Measurements from ENCODE around the gene SLC6A9.

SLC6A9 gene

GRCh38 chr1:44002165-44002564 is 29.1 kb downstream of the SLC6A9 start:
- no peak for DNase-seq (ENCODE audit: low spot score)

GRCh38 chr1:44000122-44000665 is 31.1 kb downstream of the SLC6A9 start:
- DNase-seq (ENCODE audit: low spot score), result no peak

GRCh38 chr1:43999455-43999854 is 31.8 kb downstream of the SLC6A9 start:
- no peak for DNase-seq (ENCODE audit: low spot score)

GRCh38 chr1:43998000-43998378 is 33.3 kb downstream of the SLC6A9 start:
- DNase-seq (ENCODE audit: low spot score), result no peak

GRCh38 chr1:43997295-43997999 is 33.8 kb downstream of the SLC6A9 start:
- no peak for DNase-seq (ENCODE audit: low spot score)

GRCh38 chr1:43996733-43997115 is 34.5 kb downstream of the SLC6A9 start:
- no peak for DNase-seq (ENCODE audit: low spot score)

GRCh38 chr1:43995984-43996732 is 35.1 kb downstream of the SLC6A9 start:
- no peak for DNase-seq (ENCODE audit: low spot score)

- no peak for DNase-seq (ENCODE audit: low spot score)
Measured at GRCh38 chr1:43994794-43995790, 36.2 kb downstream of the SLC6A9 start.

- no peak for DNase-seq (ENCODE audit: low spot score)
Measured at GRCh38 chr1:43994071-43994470, 37.2 kb downstream of the SLC6A9 start.

GRCh38 chr1:43993206-43993914 is 37.9 kb downstream of the SLC6A9 start:
- DNase-seq (ENCODE audit: low spot score), result no peak

- DNase-seq (ENCODE audit: low spot score), result no peak
Measured at GRCh38 chr1:43992232-43992995, 38.8 kb downstream of the SLC6A9 start.

- DNase-seq (ENCODE audit: low spot score), result peak; percentile 75
Measured at GRCh38 chr1:43991476-43992231, 39.6 kb downstream of the SLC6A9 start, which contains the start of gene CCDC24. CCDC24 (plus strand) TSS chr1:43991599; CDS start chr1:43991879, 280 bp downstream.

GRCh38 chr1:43991200-43991475 is 40.1 kb downstream of the SLC6A9 start:
- DNase-seq (ENCODE audit: low spot score), result no peak

GRCh38 chr1:43990271-43991199 is 40.7 kb downstream of the SLC6A9 start:
- no peak for DNase-seq (ENCODE audit: low spot score)

- no peak for DNase-seq (ENCODE audit: low spot score)
Measured at GRCh38 chr1:43987159-43987902, 43.9 kb downstream of the SLC6A9 start.

GRCh38 chr1:43986712-43987111 is 44.5 kb downstream of the SLC6A9 start:
- DNase-seq (ENCODE audit: low spot score), result no peak

- DNase-seq (ENCODE audit: low spot score), result no peak
Measured at GRCh38 chr1:43985984-43986595, 45.2 kb downstream of the SLC6A9 start.

- DNase-seq (ENCODE audit: low spot score), result no peak
Measured at GRCh38 chr1:43984855-43985254, 46.4 kb downstream of the SLC6A9 start.

Data from cerebellar cortex (tissue), 1 donor.